ENCODE data around the gene SYNDIG1. TPM values are rescaled to one million over a fixed set of nuclear protein-coding genes. Genes with fewer than 3 reads are reported as not detected.

Gene SYNDIG1
- total RNA-seq, 4 donors from 2014 or later = 0.20 to 1.3 (median 0.66) TPM; not detected in 1

GRCh38 chr20:24581443-24582170 is 112.2 kb downstream of the SYNDIG1 start:
- Histone ChIP-seq H3K27ac (no peak overlapping the region), H3K4me3 (no peak overlapping the region), H3K9me3 (no peaks in the 10 kb centered on the region), H3K4me1 (no peaks in the 10 kb centered on the region), H3K27me3 (no peaks in the 10 kb centered on the region), H3K36me3 (no peaks in the 10 kb centered on the region)
- ATAC-seq (no peak), DNase-seq (no peak)
- no peak for TF ChIP-seq POLR2A (IDR thresholded peaks at IDR 0.05)
- TF ChIP-seq, protein P1, sequence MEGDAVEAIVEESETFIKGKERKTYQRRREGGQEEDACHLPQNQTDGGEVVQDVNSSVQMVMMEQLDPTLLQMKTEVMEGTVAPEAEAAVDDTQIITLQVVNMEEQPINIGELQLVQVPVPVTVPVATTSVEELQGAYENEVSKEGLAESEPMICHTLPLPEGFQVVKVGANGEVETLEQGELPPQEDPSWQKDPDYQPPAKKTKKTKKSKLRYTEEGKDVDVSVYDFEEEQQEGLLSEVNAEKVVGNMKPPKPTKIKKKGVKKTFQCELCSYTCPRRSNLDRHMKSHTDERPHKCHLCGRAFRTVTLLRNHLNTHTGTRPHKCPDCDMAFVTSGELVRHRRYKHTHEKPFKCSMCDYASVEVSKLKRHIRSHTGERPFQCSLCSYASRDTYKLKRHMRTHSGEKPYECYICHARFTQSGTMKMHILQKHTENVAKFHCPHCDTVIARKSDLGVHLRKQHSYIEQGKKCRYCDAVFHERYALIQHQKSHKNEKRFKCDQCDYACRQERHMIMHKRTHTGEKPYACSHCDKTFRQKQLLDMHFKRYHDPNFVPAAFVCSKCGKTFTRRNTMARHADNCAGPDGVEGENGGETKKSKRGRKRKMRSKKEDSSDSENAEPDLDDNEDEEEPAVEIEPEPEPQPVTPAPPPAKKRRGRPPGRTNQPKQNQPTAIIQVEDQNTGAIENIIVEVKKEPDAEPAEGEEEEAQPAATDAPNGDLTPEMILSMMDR (IDR thresholded peaks at IDR 0.05 in 4 of 5, conservative IDR thresholded peaks at IDR 0.05 in 1 of 5) = no peak
- intact Hi-C loops (cut with DNase I; ENCODE audit: low total_unique reads) (no loop called here), in situ Hi-C loops (cut with MboI; ENCODE audit: low sequenced_read_pairs in 4 of 4) (no loop called here)

- no peaks in the 10 kb centered on the region for H3K4me1 ChIP-seq
- intact Hi-C loops (cut with DNase I; ENCODE audit: low total_unique reads) (no loop called here), in situ Hi-C loops (cut with MboI; ENCODE audit: low sequenced_read_pairs in 4 of 4) (no loop called here)
- TF ChIP-seq, protein P1 (IDR thresholded peaks at IDR 0.05 in 4 of 5, conservative IDR thresholded peaks at IDR 0.05 in 1 of 5) = no peak
- no peak for TF ChIP-seq POLR2A (IDR thresholded peaks at IDR 0.05)
- H3K9me3 ChIP-seq = no peaks in the 10 kb centered on the region
- no peak overlapping the region for H3K4me3 ChIP-seq
- ATAC-seq (no peak), DNase-seq (no peak)
- H3K27me3 ChIP-seq = no peaks in the 10 kb centered on the region
- no peak overlapping the region for H3K27ac ChIP-seq
- no peaks in the 10 kb centered on the region for H3K36me3 ChIP-seq
Measured at GRCh38 chr20:24582373-24583168, 113.1 kb downstream of the SYNDIG1 start.

DNA sequence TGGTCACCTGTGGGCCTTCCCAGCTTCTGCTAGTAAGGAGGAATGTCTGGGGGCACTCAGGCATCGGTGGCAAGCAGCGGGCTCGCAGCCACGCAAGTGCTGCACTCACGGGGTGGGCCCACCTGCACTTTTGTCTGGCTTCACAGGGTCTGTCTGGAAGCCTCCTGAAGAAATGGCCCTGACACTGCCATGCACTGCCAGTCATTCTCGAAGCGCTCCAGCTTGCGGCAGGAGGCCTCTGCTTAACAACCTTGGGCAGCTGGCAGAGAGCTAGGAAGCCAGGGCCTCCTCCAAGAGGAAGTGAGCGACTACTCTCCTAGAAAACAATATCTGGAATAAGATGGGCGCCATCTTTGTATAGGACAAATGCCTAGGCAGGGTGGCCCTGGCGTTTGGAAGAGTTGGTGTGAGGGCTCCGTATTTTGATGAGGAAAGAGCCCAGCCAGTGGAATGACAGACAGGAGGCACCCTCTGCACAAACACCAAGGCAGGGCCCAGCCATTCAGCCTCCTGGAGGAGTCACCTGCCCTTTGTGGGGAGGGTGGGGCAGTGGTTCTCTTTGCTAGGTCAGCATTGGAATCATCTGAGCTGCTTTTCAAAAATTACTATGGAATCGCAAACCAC is 113.9 kb downstream of the SYNDIG1 start:
- H3K36me3 ChIP-seq = no peaks in the 10 kb centered on the region
- H3K27ac ChIP-seq = no peak overlapping the region
- TF ChIP-seq, protein P1 (IDR thresholded peaks at IDR 0.05 in 4 of 5, conservative IDR thresholded peaks at IDR 0.05 in 1 of 5) = no peak
- no peak for TF ChIP-seq POLR2A (IDR thresholded peaks at IDR 0.05)
- intact Hi-C loops (cut with DNase I; ENCODE audit: low total_unique reads) (no loop called here), in situ Hi-C loops (cut with MboI; ENCODE audit: low sequenced_read_pairs in 4 of 4) (no loop called here)
- DNase-seq (no peak), ATAC-seq (no peak)
- no peaks in the 10 kb centered on the region for H3K9me3 ChIP-seq
- H3K27me3 ChIP-seq = no peaks in the 10 kb centered on the region
- no peaks in the 10 kb centered on the region for H3K4me1 ChIP-seq
- no peak overlapping the region for H3K4me3 ChIP-seq

DNA sequence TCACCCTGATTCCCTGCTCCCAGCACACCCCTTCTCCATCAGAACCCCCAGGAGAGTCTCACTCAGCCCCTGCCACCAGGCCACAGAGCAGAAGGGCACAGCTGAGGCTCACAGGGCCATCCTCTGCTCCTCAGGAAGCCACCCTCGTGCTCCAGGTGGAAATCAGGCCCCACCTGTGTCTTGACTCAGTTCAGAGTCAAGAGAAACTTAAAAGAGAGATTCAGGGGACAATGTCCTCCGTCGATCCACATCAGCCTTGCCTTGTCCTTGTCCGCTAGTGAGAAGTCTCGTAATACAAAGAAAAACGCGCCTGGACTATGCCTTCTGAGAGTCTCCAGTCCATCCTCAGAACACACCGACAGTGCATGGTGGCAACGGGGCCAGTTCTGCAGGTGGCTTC is 114.6 kb downstream of the SYNDIG1 start:
- intact Hi-C loops (cut with DNase I; ENCODE audit: low total_unique reads) (no loop called here), in situ Hi-C loops (cut with MboI; ENCODE audit: low sequenced_read_pairs in 4 of 4) (no loop called here)
- no peaks in the 10 kb centered on the region for H3K36me3 ChIP-seq
- TF ChIP-seq POLR2A (IDR thresholded peaks at IDR 0.05) = no peak
- TF ChIP-seq, protein P1 (IDR thresholded peaks at IDR 0.05 in 4 of 5, conservative IDR thresholded peaks at IDR 0.05 in 1 of 5) = no peak
- no peaks in the 10 kb centered on the region for H3K27me3 ChIP-seq
- no peak overlapping the region for H3K27ac ChIP-seq
- H3K4me1 ChIP-seq = no peaks in the 10 kb centered on the region
- DNase-seq (no peak), ATAC-seq (no peak)
- no peaks in the 10 kb centered on the region for H3K9me3 ChIP-seq
- no peak overlapping the region for H3K4me3 ChIP-seq

All from gastrocnemius medialis (tissue), 4 donors.